A549 treated with AZD9567 at 1 μM for 4 hours (cell line): ENCODE data around the gene OST4. TPM values are rescaled to one million over a fixed set of nuclear protein-coding genes. Genes with fewer than 3 reads are reported as not detected.

Source experiments
- total RNA-seq: library from RNA; stranded (reverse); fragments of 200-300 nt; extraction: Qiagen RNA extraction; gene quantifications from 5 replicates; pipeline ENCODE4 v1.2.3, GENCODE V29; 2022; ENCODE audit not compliant: insufficient read depth

OST4 gene
- 534 to 634 TPM (median 555 TPM) in 5 replicates for total RNA-seq

GRCh38 chr2:27071277-27071989 is at the start of gene OST4:
Gene OST4, minus strand, starts transcription at chr2:27071654.

GRCh38 chr2:27118525-27119329 is 47.3 kb upstream of the OST4 start, which contains the start of gene CGREF1:
Gene CGREF1, minus strand, starts transcription at chr2:27119128. Its CDS starts 14,762 bp downstream, at chr2:27104366.

DNA sequence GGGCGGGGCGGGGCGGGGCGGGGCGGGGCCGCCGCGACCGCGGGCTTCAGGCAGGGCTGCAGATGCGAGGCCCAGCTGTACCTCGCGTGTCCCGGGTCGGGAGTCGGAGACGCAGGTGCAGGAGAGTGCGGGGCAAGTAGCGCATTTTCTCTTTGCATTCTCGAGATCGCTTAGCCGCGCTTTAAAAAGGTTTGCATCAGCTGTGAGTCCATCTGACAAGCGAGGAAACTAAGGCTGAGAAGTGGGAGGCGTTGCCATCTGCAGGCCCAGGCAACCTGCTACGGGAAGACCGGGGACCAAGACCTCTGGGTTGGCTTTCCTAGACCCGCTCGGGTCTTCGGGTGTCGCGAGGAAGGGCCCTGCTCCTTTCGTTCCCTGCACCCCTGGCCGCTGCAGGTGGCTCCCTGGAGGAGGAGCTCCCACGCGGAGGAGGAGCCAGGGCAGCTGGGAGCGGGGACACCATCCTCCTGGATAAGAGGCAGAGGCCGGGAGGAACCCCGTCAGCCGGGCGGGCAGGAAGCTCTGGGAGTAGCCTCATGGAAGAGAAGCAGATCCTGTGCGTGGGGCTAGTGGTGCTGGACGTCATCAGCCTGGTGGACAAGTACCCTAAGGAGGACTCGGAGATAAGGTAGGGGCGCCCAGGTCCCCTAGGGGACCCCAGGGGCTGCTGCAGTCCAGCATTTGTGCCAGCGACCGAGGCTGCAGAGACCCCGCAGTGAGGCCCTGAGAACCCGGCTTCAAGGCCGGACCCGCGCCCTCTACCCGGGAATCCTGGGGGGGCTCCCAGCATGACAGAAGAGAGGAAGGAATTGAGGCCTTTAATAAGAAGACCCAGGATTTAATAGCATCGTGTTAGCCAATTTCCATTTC is 15.5 kb upstream of the OST4 start, which contains the start of gene KHK:
Gene KHK (plus strand): TSS at position 49 of the 870 bp plus-strand sequence. CDS start 488 bp downstream, at position 537.

GRCh38 chr2:27078267-27079194 is 7.1 kb upstream of the OST4 start, which contains the start of gene EMILIN1:
Gene EMILIN1, plus strand, starts transcription at chr2:27078615. Its CDS starts 451 bp downstream, at chr2:27079066.

DNA sequence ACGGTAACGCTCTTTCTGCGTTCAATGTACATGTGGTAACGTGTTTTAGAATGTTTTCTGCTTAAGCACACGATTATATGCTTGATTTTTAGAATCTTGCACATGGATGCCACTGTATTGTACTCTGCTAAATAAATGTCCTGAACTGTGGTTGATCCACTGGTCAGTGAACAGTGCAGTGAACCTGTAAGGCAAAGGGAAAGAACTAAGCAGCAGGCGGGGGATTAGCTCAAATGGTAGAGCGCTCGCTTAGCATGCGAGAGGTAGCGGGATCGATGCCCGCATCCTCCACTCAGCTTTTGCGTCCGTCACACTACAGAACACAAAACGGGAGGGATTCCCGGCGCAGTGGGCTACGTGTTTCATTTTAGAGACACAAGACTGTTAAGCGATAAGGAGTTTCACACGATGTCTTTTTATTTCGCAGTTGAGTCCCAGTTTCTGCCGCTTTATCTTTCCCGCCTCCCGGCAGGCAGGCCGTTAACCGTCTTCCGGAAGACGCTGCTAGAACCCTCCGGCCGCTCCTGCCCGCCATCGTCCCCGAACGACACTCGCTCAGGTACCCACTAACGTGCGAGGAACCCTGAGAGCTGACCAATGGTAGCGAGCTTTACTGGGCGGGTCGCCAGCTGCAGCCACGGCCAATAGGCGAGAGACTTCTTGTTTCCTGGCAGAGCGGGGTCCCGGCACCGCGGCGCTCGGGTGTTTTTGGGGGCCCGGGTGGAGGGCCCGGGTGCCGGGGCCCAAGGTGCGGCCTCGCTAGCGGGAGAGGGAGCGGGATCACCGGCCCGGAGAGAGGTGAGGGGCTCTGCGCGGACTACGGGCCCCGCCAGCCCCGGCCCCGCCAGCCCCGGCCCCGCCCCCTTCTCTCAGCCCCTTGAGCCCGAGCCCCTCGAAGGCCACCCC is 20.2 kb downstream of the OST4 start, which contains the start of gene AGBL5:
Gene AGBL5 (plus strand): TSS at position 673 of the 906 bp plus-strand sequence. CDS start 1,291 bp downstream, outside the sequence.

GRCh38 chr2:27032495-27033252 is 38.8 kb downstream of the OST4 start, which contains the start of gene TMEM214:
Gene TMEM214, plus strand, starts transcription at chr2:27032965. Its CDS starts 51 bp downstream, at chr2:27033016.

Other genes with a start within 250 kb of the OST4 start
- 4.3 to 6.1 TPM (median 5.1 TPM) in 5 replicates for gene DPYSL5, start 223.5 kb downstream of the OST4 start, total RNA-seq
- gene MAPRE3, start 101.0 kb downstream of the OST4 start, total RNA-seq = 11.0 to 12.0 TPM (median 11.8 TPM) in 5 replicates
- 64.9 to 70.0 TPM (median 66.6 TPM) in 5 replicates for gene TMEM214, start 38.7 kb downstream of the OST4 start, total RNA-seq
- 25.3 to 37.3 TPM (median 27.1 TPM) in 5 replicates for gene AGBL5, start 20.0 kb downstream of the OST4 start, total RNA-seq
- gene EMILIN1, start 7.0 kb upstream of the OST4 start, total RNA-seq = 0.35 to 0.57 TPM (median 0.46 TPM) in 4 of 5 replicates, not detected in the other
- gene KHK, start 15.1 kb upstream of the OST4 start, total RNA-seq = 8.2 to 11.8 TPM (median 10.4 TPM) in 5 replicates
- gene CGREF1, start 47.5 kb upstream of the OST4 start, total RNA-seq = 6.1 to 8.7 TPM (median 7.9 TPM) in 5 replicates
- gene ABHD1, start 52.2 kb upstream of the OST4 start, total RNA-seq = 0.98 to 1.5 TPM (median 1.2 TPM) in 4 of 5 replicates, not detected in the other
- 55.1 to 67.4 TPM (median 61.0 TPM) in 5 replicates for gene PREB, start 63.0 kb upstream of the OST4 start, total RNA-seq
- gene PRR30, start 67.8 kb upstream of the OST4 start, total RNA-seq = not detected in 5 replicates
- gene TCF23, start 77.3 kb upstream of the OST4 start, total RNA-seq = not detected in 5 replicates
- gene ATRAID, start 140.4 kb upstream of the OST4 start, total RNA-seq = 166 to 218 TPM (median 213 TPM) in 5 replicates
- 63.5 to 78.6 TPM (median 67.4 TPM) in 5 replicates for gene SLC5A6, start 140.6 kb upstream of the OST4 start, total RNA-seq
- 59.2 to 74.0 TPM (median 63.1 TPM) in 5 replicates for gene CAD, start 145.7 kb upstream of the OST4 start, total RNA-seq
- gene SLC30A3, start 191.4 kb upstream of the OST4 start, total RNA-seq = 4.2 to 9.5 TPM (median 4.2 TPM) in 5 replicates
- gene DNAJC5G, start 203.8 kb upstream of the OST4 start, total RNA-seq = not detected in 5 replicates
- gene TRIM54, start 210.8 kb upstream of the OST4 start, total RNA-seq = 0.40 to 0.74 TPM (median 0.46 TPM) in 4 of 5 replicates, not detected in the other
- 1.8 to 2.9 TPM (median 2.0 TPM) in 4 of 5 replicates, not detected in the other for gene UCN, start 236.8 kb upstream of the OST4 start, total RNA-seq